ENCODE data around the gene SMAD6. TPM values are rescaled to one million over a fixed set of nuclear protein-coding genes. Genes with fewer than 3 reads are reported as not detected.
A peak's percentile ranks its signal among the peaks of the same experiment; 100 is the strongest.

Gene SMAD6
- polyA plus RNA-seq, 1 donor = 25.4 TPM

GRCh38 chr15:66740802-66741201, 38.8 kb downstream of the SMAD6 start:
- WGBS (ENCODE audit: insufficient coverage, low lambda C conversion rate) = no CpG with 5 or more reads among the region's 8 CpGs
- Histone ChIP-seq H3K27me3 (ENCODE audit: control insufficient read depth, insufficient read depth, low read length) (no peaks in the 10 kb centered on the region), H3K27ac (ENCODE audit: low read length) (no peak overlapping the region), H3K4me1 (ENCODE audit: control insufficient read depth, insufficient read depth, low read length) (peaks cover 18% of the 10 kb centered on the region), H3K9me3 (ENCODE audit: control insufficient read depth, low read depth, low read length) (no peaks in the 10 kb centered on the region), H3K4me3 (ENCODE audit: low read length) (no peak overlapping the region), H3K36me3 (ENCODE audit: control insufficient read depth, insufficient read depth, low read length) (peaks cover 36% of the 10 kb centered on the region)
- DNase-seq = no peak

GRCh38 chr15:66741646-66742045, 39.6 kb downstream of the SMAD6 start:
- H3K4me3 ChIP-seq (ENCODE audit: low read length) = no peak overlapping the region
- peaks cover 22% of the 10 kb centered on the region for H3K4me1 ChIP-seq (ENCODE audit: control insufficient read depth, insufficient read depth, low read length)
- H3K36me3 ChIP-seq (ENCODE audit: control insufficient read depth, insufficient read depth, low read length) = peaks cover 37% of the 10 kb centered on the region
- H3K9me3 ChIP-seq (ENCODE audit: control insufficient read depth, low read depth, low read length) = no peaks in the 10 kb centered on the region
- H3K27ac ChIP-seq (ENCODE audit: low read length) = no peak overlapping the region
- no peaks in the 10 kb centered on the region for H3K27me3 ChIP-seq (ENCODE audit: control insufficient read depth, insufficient read depth, low read length)
- no CpG with 5 or more reads among the region's 5 CpGs for WGBS (ENCODE audit: insufficient coverage, low lambda C conversion rate)
- no peak for DNase-seq

DNA sequence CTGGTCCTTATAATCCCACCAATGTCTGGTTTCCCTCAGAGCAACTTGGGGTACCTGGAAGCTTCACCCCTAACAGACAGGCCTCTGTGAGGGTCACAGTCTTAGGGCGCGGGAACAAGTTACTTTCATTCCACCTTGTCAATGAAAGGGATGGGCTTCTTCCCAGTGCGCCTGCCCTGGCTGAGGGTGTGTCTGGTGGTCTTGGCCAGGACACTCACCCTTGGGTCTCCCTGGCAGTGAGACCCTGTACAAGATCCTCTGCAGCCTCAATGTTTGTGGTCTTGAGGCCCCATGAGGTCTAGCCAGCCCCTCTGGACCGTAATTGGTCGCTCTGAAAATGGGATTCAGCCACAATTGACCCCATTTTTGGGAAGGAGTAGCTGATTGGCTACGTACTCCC, 40.2 kb downstream of the SMAD6 start:
- Histone ChIP-seq H3K9me3 (ENCODE audit: control insufficient read depth, low read depth, low read length) (no peaks in the 10 kb centered on the region), H3K36me3 (ENCODE audit: control insufficient read depth, insufficient read depth, low read length) (peaks cover 32% of the 10 kb centered on the region), H3K4me3 (ENCODE audit: low read length) (no peak overlapping the region), H3K27me3 (ENCODE audit: control insufficient read depth, insufficient read depth, low read length) (no peaks in the 10 kb centered on the region), H3K4me1 (ENCODE audit: control insufficient read depth, insufficient read depth, low read length) (peaks cover 24% of the 10 kb centered on the region), H3K27ac (ENCODE audit: low read length) (no peak overlapping the region)
- no CpG with 5 or more reads among the region's 6 CpGs for WGBS (ENCODE audit: insufficient coverage, low lambda C conversion rate)
- no peak for DNase-seq

DNA sequence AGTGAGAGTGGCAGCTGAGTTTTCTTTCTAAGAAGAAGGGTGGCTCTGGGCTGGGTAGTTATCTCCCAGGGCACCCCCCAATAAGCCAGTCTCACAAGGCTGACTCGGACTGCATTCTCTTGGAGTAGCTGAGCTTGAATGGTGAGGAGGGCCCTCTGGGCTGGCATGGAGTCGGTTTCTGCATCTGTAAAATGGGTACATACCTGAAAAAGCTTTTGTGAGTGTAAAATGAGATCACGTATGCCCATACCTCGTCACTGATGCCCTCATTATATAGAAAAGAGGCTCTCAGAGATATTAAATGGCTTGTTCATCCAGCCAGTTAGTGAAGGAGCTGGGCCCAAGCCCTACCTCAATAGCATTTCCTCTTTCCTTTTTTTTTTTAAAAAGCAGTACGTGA, 41.2 kb downstream of the SMAD6 start:
- Histone ChIP-seq H3K36me3 (ENCODE audit: control insufficient read depth, insufficient read depth, low read length) (peaks cover 27% of the 10 kb centered on the region), H3K27me3 (ENCODE audit: control insufficient read depth, insufficient read depth, low read length) (no peaks in the 10 kb centered on the region), H3K9me3 (ENCODE audit: control insufficient read depth, low read depth, low read length) (no peaks in the 10 kb centered on the region), H3K4me3 (ENCODE audit: low read length) (no peak overlapping the region), H3K27ac (ENCODE audit: low read length) (no peak overlapping the region), H3K4me1 (ENCODE audit: control insufficient read depth, insufficient read depth, low read length) (peaks cover 28% of the 10 kb centered on the region)
- WGBS (ENCODE audit: insufficient coverage, low lambda C conversion rate) = no CpG with 5 or more reads among the region's 5 CpGs
- DNase-seq = no peak

DNA sequence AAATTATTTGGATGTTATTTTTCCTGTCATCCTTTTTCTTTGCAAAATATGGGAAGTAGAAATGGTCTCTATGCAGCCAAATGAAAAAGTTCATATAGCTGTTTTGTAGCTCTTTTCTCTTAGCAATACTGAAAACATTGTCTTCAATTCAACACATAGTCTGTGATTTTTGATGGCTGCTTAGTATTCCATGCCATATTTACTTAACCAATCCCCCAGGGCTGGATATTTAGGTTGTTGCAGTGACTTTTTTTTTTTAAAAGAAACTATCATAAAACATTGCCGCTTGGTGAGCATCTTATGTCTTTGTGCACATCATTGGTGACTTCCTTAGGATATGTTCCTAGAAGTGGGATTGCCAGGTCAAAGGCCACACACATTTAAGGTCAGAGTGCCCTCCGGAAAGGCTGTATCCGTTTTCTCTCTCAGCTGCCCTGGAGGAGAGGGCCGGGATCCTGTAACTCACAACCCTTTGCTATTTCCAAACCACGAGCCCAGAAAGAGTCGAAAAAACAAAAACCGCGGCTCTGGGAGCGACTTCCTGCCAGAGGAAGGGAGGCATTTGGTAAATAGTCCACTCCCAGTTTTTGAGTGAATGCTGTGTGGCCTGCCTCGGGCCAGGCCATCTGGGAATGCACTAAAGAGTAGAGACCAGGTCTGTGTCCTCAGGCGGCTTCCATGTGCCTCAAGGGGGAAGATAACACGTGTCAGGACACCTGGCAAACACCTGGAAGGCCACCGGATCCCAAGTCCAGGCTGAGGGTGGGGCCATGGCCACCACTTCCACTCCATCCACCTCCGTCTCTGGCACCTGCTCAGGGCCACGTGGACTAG, 41.9 kb downstream of the SMAD6 start:
- no peak overlapping the region for H3K27ac ChIP-seq (ENCODE audit: low read length)
- H3K36me3 ChIP-seq (ENCODE audit: control insufficient read depth, insufficient read depth, low read length) = peaks cover 24% of the 10 kb centered on the region
- H3K4me1 ChIP-seq (ENCODE audit: control insufficient read depth, insufficient read depth, low read length) = peaks cover 28% of the 10 kb centered on the region
- DNase-seq = peak in 1 of 2 donors; percentile 46
- no peaks in the 10 kb centered on the region for H3K9me3 ChIP-seq (ENCODE audit: control insufficient read depth, low read depth, low read length)
- WGBS (ENCODE audit: insufficient coverage, low lambda C conversion rate) = no CpG with 5 or more reads among the region's 15 CpGs
- no peaks in the 10 kb centered on the region for H3K27me3 ChIP-seq (ENCODE audit: control insufficient read depth, insufficient read depth, low read length)
- no peak overlapping the region for H3K4me3 ChIP-seq (ENCODE audit: low read length)

- H3K27ac ChIP-seq (ENCODE audit: low read length) = no peak overlapping the region
- H3K9me3 ChIP-seq (ENCODE audit: control insufficient read depth, low read depth, low read length) = no peaks in the 10 kb centered on the region
- peaks cover 23% of the 10 kb centered on the region for H3K36me3 ChIP-seq (ENCODE audit: control insufficient read depth, insufficient read depth, low read length)
- H3K27me3 ChIP-seq (ENCODE audit: control insufficient read depth, insufficient read depth, low read length) = no peaks in the 10 kb centered on the region
- H3K4me3 ChIP-seq (ENCODE audit: low read length) = no peak overlapping the region
- peaks cover 28% of the 10 kb centered on the region for H3K4me1 ChIP-seq (ENCODE audit: control insufficient read depth, insufficient read depth, low read length)
- no peak for DNase-seq
- no CpG with 5 or more reads among the region's 4 CpGs for WGBS (ENCODE audit: insufficient coverage, low lambda C conversion rate)
Observed at GRCh38 chr15:66744610-66745279, 42.7 kb downstream of the SMAD6 start.

GRCh38 chr15:66745530-66746230, 43.6 kb downstream of the SMAD6 start:
- WGBS (ENCODE audit: insufficient coverage, low lambda C conversion rate) = no CpG with 5 or more reads among the region's 9 CpGs
- no peak overlapping the region for H3K27ac ChIP-seq (ENCODE audit: low read length)
- H3K4me3 ChIP-seq (ENCODE audit: low read length) = no peak overlapping the region
- no peaks in the 10 kb centered on the region for H3K27me3 ChIP-seq (ENCODE audit: control insufficient read depth, insufficient read depth, low read length)
- DNase-seq = no peak
- H3K9me3 ChIP-seq (ENCODE audit: control insufficient read depth, low read depth, low read length) = no peaks in the 10 kb centered on the region
- H3K36me3 ChIP-seq (ENCODE audit: control insufficient read depth, insufficient read depth, low read length) = peaks cover 22% of the 10 kb centered on the region
- H3K4me1 ChIP-seq (ENCODE audit: control insufficient read depth, insufficient read depth, low read length) = peaks cover 28% of the 10 kb centered on the region

- no CpG with 5 or more reads among the region's 5 CpGs for WGBS (ENCODE audit: insufficient coverage, low lambda C conversion rate)
- H3K4me3 ChIP-seq (ENCODE audit: low read length) = no peak overlapping the region
- DNase-seq = no peak
- no peaks in the 10 kb centered on the region for H3K27me3 ChIP-seq (ENCODE audit: control insufficient read depth, insufficient read depth, low read length)
- H3K36me3 ChIP-seq (ENCODE audit: control insufficient read depth, insufficient read depth, low read length) = peaks cover 22% of the 10 kb centered on the region
- peaks cover 28% of the 10 kb centered on the region for H3K4me1 ChIP-seq (ENCODE audit: control insufficient read depth, insufficient read depth, low read length)
- H3K9me3 ChIP-seq (ENCODE audit: control insufficient read depth, low read depth, low read length) = no peaks in the 10 kb centered on the region
- H3K27ac ChIP-seq (ENCODE audit: low read length) = no peak overlapping the region
Observed at GRCh38 chr15:66746231-66746605, 44.2 kb downstream of the SMAD6 start.

DNA sequence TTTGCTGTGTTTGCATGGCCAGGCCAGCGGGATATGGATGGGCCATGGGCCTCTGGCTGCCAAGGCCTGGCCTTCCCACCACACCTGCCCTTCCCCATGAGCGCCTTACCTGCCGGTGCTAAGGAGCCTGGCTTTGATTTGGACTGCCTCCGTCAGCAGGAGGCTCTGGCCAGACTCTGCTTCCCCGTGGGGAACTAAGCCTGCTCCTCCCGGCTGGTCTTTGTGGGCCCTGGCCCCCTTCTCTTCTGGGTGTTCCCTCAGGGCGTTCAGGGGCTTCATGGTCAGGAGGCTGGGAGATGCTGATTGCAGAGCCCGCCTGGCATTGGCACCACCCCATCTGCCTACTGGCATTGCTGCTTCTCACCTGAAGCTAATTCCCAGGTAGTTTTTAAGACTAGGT, 45.2 kb downstream of the SMAD6 start:
- H3K4me3 ChIP-seq (ENCODE audit: low read length) = no peak overlapping the region
- peaks cover 28% of the 10 kb centered on the region for H3K4me1 ChIP-seq (ENCODE audit: control insufficient read depth, insufficient read depth, low read length)
- H3K36me3 ChIP-seq (ENCODE audit: control insufficient read depth, insufficient read depth, low read length) = peaks cover 24% of the 10 kb centered on the region
- DNase-seq = no peak
- WGBS (ENCODE audit: insufficient coverage, low lambda C conversion rate) = no CpG with 5 or more reads among the region's 8 CpGs
- no peaks in the 10 kb centered on the region for H3K27me3 ChIP-seq (ENCODE audit: control insufficient read depth, insufficient read depth, low read length)
- H3K27ac ChIP-seq (ENCODE audit: low read length) = no peak overlapping the region
- no peaks in the 10 kb centered on the region for H3K9me3 ChIP-seq (ENCODE audit: control insufficient read depth, low read depth, low read length)

DNA sequence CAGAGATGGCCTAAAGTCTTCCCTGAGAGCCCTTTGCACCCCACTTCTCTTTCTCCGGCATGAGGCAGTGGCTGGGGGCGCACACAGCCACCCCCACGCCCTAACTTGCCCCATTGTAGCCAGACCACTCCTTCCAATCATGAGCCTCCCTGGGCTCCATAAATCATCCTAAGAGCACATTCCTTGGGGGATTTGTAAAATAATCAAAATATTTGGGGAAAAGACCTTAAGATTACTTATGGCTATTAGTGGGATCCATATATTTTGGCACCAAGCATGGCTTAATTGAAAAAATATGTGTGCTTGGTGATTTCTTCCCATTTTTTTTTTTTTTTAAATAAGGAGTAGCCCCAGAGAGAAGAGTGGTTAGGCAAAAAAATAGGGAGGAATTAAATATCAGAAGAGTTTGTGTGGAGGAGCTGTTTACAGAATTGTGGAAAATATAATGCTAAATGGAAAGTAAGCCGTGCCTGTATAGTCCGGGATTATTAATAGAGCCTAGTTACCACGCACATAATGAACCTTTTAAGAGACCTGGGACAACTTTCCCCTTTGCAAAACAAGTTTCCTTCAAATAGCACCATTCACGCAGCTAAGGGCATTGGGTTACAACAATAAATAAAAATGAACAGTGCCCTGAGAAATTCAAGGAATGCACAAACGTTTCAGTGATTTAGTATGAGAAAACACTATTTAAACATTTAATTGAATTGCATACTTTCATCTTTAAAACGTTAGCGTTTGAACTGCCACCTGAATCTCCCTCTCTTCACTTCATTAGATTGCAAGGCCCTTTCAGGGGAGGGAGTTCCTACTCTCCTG, 46.1 kb downstream of the SMAD6 start:
- Histone ChIP-seq H3K27me3 (ENCODE audit: control insufficient read depth, insufficient read depth, low read length) (no peaks in the 10 kb centered on the region), H3K27ac (ENCODE audit: low read length) (no peak overlapping the region), H3K36me3 (ENCODE audit: control insufficient read depth, insufficient read depth, low read length) (peaks cover 29% of the 10 kb centered on the region), H3K9me3 (ENCODE audit: control insufficient read depth, low read depth, low read length) (no peaks in the 10 kb centered on the region), H3K4me3 (ENCODE audit: low read length) (no peak overlapping the region), H3K4me1 (ENCODE audit: control insufficient read depth, insufficient read depth, low read length) (peaks cover 28% of the 10 kb centered on the region)
- no peak for DNase-seq
- 53% methylated on average over 2 of the region's 10 CpGs for WGBS (ENCODE audit: insufficient coverage, low lambda C conversion rate)

All from large intestine (tissue), 3 donors.